Body of pancreas (tissue), 4 donors: Measurements from ENCODE around the gene CEBPZOS. TPM values are rescaled to one million over a fixed set of nuclear protein-coding genes. Genes with fewer than 3 reads are reported as not detected.
A peak's percentile ranks its signal among the peaks of the same experiment; 100 is the strongest.

Experiments used
- ATAC-seq: fragments of 150-250 bp; one replicate; pipeline ENCODE4 v1.9.1; 2016
- DNase-seq, 4 donors: peaks; one replicate each; pipeline ENCODE4 v3.0.0-alpha.2; 2019
- H3K27ac ChIP-seq, 4 donors: fragments of 200-600 bp; sonication (generic); 1 replicate in 3 of 4; 2 replicates in 1 of 4; pipeline versions ENCODE4 v1.5.1 to v1.6.1; 2016 to 2019; ENCODE audit warnings: mild to moderate bottlenecking in 1 of 4, mixed read lengths in 1 of 4, moderate library complexity in 1 of 4
- H3K27me3 ChIP-seq, 2 donors: fragments of 200-600 bp; sonication (generic); one replicate each; pipeline ENCODE4 v1.6.0; 2016; ENCODE audit warnings: mild to moderate bottlenecking in 1 of 2
- H3K36me3 ChIP-seq, 2 donors: fragments of 200-600 bp; sonication (generic); replicated peaks in 1 of 2; 2 replicates each; pipeline ENCODE4 v1.5.1; 2016; ENCODE audit warnings: low read depth in 2 of 2; ENCODE audit not compliant: insufficient read depth in 1 of 2
- H3K4me1 ChIP-seq: fragments of 200-600 bp; sonication (generic); one replicate; pipeline ENCODE4 v1.6.0; 2016
- H3K4me3 ChIP-seq, 2 donors: fragments of 200-600 bp; sonication (generic); 1 replicate in 1 of 2; 2 replicates in 1 of 2; pipeline ENCODE4 v1.5.1; 2016 to 2019
- H3K9me3 ChIP-seq, 3 donors: fragments of 200-600 bp; sonication (generic); 1 replicate in 2 of 3; 2 replicates in 1 of 3; pipeline ENCODE4 v1.5.1; 2016
- CTCF ChIP-seq, 7 experiments: fragments of 450-650 bp in 4 of 7; fragments of 200-600 bp in 3 of 7; sonication (generic) in 3 of 7; IDR thresholded peaks; one replicate each; pipeline ENCODE4 v1.5.1; 2016 to 2019; ENCODE audit warnings: antibody characterized with exemption in 7 of 7
- POLR2A ChIP-seq, 3 donors: fragments of 450-650 bp; IDR thresholded peaks; one replicate each; pipeline ENCODE4 v1.6.1; 2016; ENCODE audit warnings: antibody characterized with exemption in 3 of 3, mild to moderate bottlenecking in 2 of 3
- WGBS, 2 donors: methylation state at CpG; one replicate each; pipeline ENCODE4 v1.1.5; 2017; 5-methylcytosine and 5-hydroxymethylcytosine counted together
- intact Hi-C: fragments of 100-400 bp; cut with DNase I; formaldehyde crosslinking; loops from one replicate; pipeline ENCODE4 v1.15.1; 2023
- total RNA-seq, 2 donors: library from RNA; depleted of rRNA; stranded (reverse); fragments of >200 nt; gene quantifications; one replicate each; pipeline ENCODE4 v1.1.0, GENCODE V29; 2016

Gene CEBPZOS
- total RNA-seq, 2 donors from 2014 or later = 9.9 to 21.8 TPM

- Histone ChIP-seq H3K27me3 (no peaks in the 10 kb centered on the region), H3K36me3 (no peaks in the 10 kb centered on the region), H3K4me3 (no peak overlapping the region), H3K27ac (no peak overlapping the region), H3K9me3 (no peaks in the 10 kb centered on the region), H3K4me1 (no peaks in the 10 kb centered on the region)
- WGBS, 2 donors = 72 to 74% methylated on average over 17 of the region's 17 CpGs
- intact Hi-C loops = no loop called here
- DNase-seq = no peak
- no peak for TF ChIP-seq CTCF (IDR thresholded peaks at IDR 0.05)
- no peak for TF ChIP-seq POLR2A (IDR thresholded peaks at IDR 0.05)
- ATAC-seq = no peak
Measured at GRCh38 chr2:37181726-37182684, 14.3 kb upstream of the CEBPZOS start.

GRCh38 chr2:37188570-37188969 lies 7.7 kb upstream of the CEBPZOS start, which contains the start of gene SULT6B1:
SULT6B1 (minus strand) TSS chr2:37188670; CDS start chr2:37188640, 30 bp downstream.
- Histone ChIP-seq H3K36me3 (no peaks in the 10 kb centered on the region), H3K4me3 (no peak within 1 kb of the TSS), H3K27me3 (no peaks in the 10 kb centered on the region), H3K4me1 (peaks cover 6% of the 10 kb centered on the region), H3K9me3 (no peaks in the 10 kb centered on the region), H3K27ac (peak within 1 kb of the TSS in 3 of 4 donors; percentile 41 to 75 (median 74))
- ATAC-seq (no peak), DNase-seq (no peak)
- intact Hi-C loops = no loop called here
- 89 to 90% methylated on average over 2 of the region's 2 CpGs for WGBS, 2 donors
- TF ChIP-seq POLR2A (IDR thresholded peaks at IDR 0.05) = no peak
- TF ChIP-seq CTCF (IDR thresholded peaks at IDR 0.05) = no peak

GRCh38 chr2:37189452-37190153 lies 6.7 kb upstream of the CEBPZOS start:
- TF ChIP-seq CTCF (IDR thresholded peaks at IDR 0.05) = no peak
- TF ChIP-seq POLR2A (IDR thresholded peaks at IDR 0.05) = peak in 1 of 3 donors; percentile 10
- H3K27ac ChIP-seq = peak overlapping the region in 3 of 4 donors; percentile 41 to 75 (median 74)
- H3K4me3 ChIP-seq = no peak overlapping the region
- 67 to 69% methylated on average over 6 of the region's 6 CpGs for whole genome bisulfite sequencing, 2 donors
- peaks cover 6% of the 10 kb centered on the region for H3K4me1 ChIP-seq
- peak; percentile 25 to 79 (median 60) for DNase-seq
- ATAC-seq = peak; percentile 89
- H3K9me3 ChIP-seq = no peaks in the 10 kb centered on the region
- H3K36me3 ChIP-seq = no peaks in the 10 kb centered on the region
- no peaks in the 10 kb centered on the region for H3K27me3 ChIP-seq
- intact Hi-C loops = no loop called here

- Histone ChIP-seq H3K27ac (peak overlapping the region in 2 of 4 donors; percentile 74 to 75), H3K4me3 (no peak overlapping the region), H3K4me1 (peaks cover 6% of the 10 kb centered on the region), H3K27me3 (no peaks in the 10 kb centered on the region), H3K36me3 (no peaks in the 10 kb centered on the region), H3K9me3 (no peaks in the 10 kb centered on the region)
- no peak for ATAC-seq
- intact Hi-C loops = no loop called here
- WGBS, 2 donors = 69 to 80% methylated on average over 4 of the region's 4 CpGs
- no peak for DNase-seq
- TF ChIP-seq CTCF (IDR thresholded peaks at IDR 0.05) (no peak), POLR2A (IDR thresholded peaks at IDR 0.05) (no peak)
Measured at GRCh38 chr2:37190290-37190689, 6.0 kb upstream of the CEBPZOS start.
